M059J (cell line): ENCODE measurements around the gene ACSM6. TPM values are rescaled to one million over a fixed set of nuclear protein-coding genes. Genes with fewer than 3 reads are reported as not detected.
A peak's percentile ranks its signal among the peaks of the same experiment; 100 is the strongest.
"Not testable (repeated sequence)": the region's sequence is repeated elsewhere in the genome, so short reads cannot be mapped to it uniquely, and the experiment has no call there.

Source experiments
- DNase-seq: peaks from one replicate; pipeline ENCODE4 v3.0.0-alpha.2; 2012; ENCODE audit warnings: low read depth
- total RNA-seq: library from RNA; depleted of rRNA; stranded (reverse); fragments of >200 nt; shearing (Covaris generic); gene quantifications from 2 replicates; pipeline ENCODE4 v1.2.3, GENCODE V29; 2014

ACSM6 gene
- total RNA-seq, 1 experiment from 2014 or later, result not detected

- DNase-seq, result peak; percentile 73
Observed at GRCh38 chr10:95214793-95215192, 20.8 kb downstream of the ACSM6 start.

GRCh38 chr10:95217476-95217875 is 23.4 kb downstream of the ACSM6 start:
- DNase-seq, result peak; percentile 56

GRCh38 chr10:95220539-95220938 is 26.5 kb downstream of the ACSM6 start:
- no peak for DNase-seq

GRCh38 chr10:95221124-95221523 is 27.1 kb downstream of the ACSM6 start:
- peak; percentile 72 for DNase-seq

- no peak for DNase-seq
Observed at GRCh38 chr10:95225136-95225535, 31.1 kb downstream of the ACSM6 start.

- not testable (repeated sequence) for DNase-seq
Observed at GRCh38 chr10:95228934-95229723, 35.1 kb downstream of the ACSM6 start.

GRCh38 chr10:95229724-95230627 is 35.9 kb downstream of the ACSM6 start:
- DNase-seq, result peak; percentile 99

GRCh38 chr10:95230677-95231586 is 36.9 kb downstream of the ACSM6 start:
- not testable (repeated sequence) for DNase-seq

- no peak for DNase-seq
Observed at GRCh38 chr10:95233377-95234034, 39.5 kb downstream of the ACSM6 start.

- DNase-seq, result no peak
Observed at GRCh38 chr10:95234951-95235350, 40.9 kb downstream of the ACSM6 start.

GRCh38 chr10:95235676-95236067 is 41.6 kb downstream of the ACSM6 start:
- no peak for DNase-seq

- peak; percentile 89 for DNase-seq
Observed at GRCh38 chr10:95236068-95236903, 42.2 kb downstream of the ACSM6 start.

- DNase-seq, result peak; percentile 78
Observed at GRCh38 chr10:95237376-95238170, 43.5 kb downstream of the ACSM6 start.

GRCh38 chr10:95240096-95240495 is 46.1 kb downstream of the ACSM6 start:
- DNase-seq, result not testable (repeated sequence)

GRCh38 chr10:95240811-95241210 is 46.8 kb downstream of the ACSM6 start:
- no peak for DNase-seq

- peak; percentile 56 for DNase-seq
Observed at GRCh38 chr10:95241533-95241932, 47.5 kb downstream of the ACSM6 start.

GRCh38 chr10:95242581-95243317 is 48.7 kb downstream of the ACSM6 start:
- peak; percentile 61 for DNase-seq

GRCh38 chr10:95243318-95243617 is 49.2 kb downstream of the ACSM6 start:
- no peak for DNase-seq

- no peak for DNase-seq
Observed at GRCh38 chr10:95244152-95244551, 50.1 kb downstream of the ACSM6 start.
